Vagina (tissue), 2 donors: ENCODE results near the gene PLA2G12A. TPM values are rescaled to one million over a fixed set of nuclear protein-coding genes. Genes with fewer than 3 reads are reported as not detected.

Experiments used
- DNase-seq, 2 donors: peaks; one replicate each; pipeline ENCODE4 v3.0.0-alpha.2; 2017; ENCODE audit errors: extremely low spot score in 2 of 2
- H3K27ac ChIP-seq: fragments of 200-600 bp; sonication (generic); one replicate; pipeline ENCODE4 v1.5.1; 2019
- H3K27me3 ChIP-seq: fragments of 200-600 bp; sonication (generic); one replicate; pipeline ENCODE4 v1.5.1; 2019
- H3K36me3 ChIP-seq, 2 donors: fragments of 200-600 bp; sonication (generic); one replicate each; pipeline ENCODE4 v1.5.1; 2017 to 2019
- H3K4me1 ChIP-seq: fragments of 200-600 bp; sonication (generic); one replicate; pipeline ENCODE4 v1.5.1; 2019
- H3K4me3 ChIP-seq, 2 donors: fragments of 200-600 bp; sonication (generic); 1 replicate in 1 of 2; 2 replicates in 1 of 2; pipeline ENCODE4 v1.5.1; 2016 to 2019
- H3K9me3 ChIP-seq: fragments of 200-600 bp; sonication (generic); one replicate; pipeline ENCODE4 v1.5.1; 2019
- CTCF ChIP-seq, 3 experiments: fragments of 450-650 bp in 2 of 3; fragments of 200-600 bp in 1 of 3; sonication (generic) in 1 of 3; IDR thresholded peaks; one replicate each; pipeline ENCODE4 v1.5.1; 2017 to 2019; ENCODE audit warnings: antibody characterized with exemption in 3 of 3, mild to moderate bottlenecking in 2 of 3, moderate library complexity in 2 of 3
- POLR2A ChIP-seq, 2 donors: fragments of 450-650 bp; IDR thresholded peaks; one replicate each; pipeline ENCODE4 v1.6.1; 2017; ENCODE audit warnings: antibody characterized with exemption in 2 of 2, mild to moderate bottlenecking in 2 of 2, moderate library complexity in 2 of 2
- POLR2AphosphoS5 ChIP-seq, 2 donors: sonication (generic); formaldehyde crosslinking; IDR thresholded peaks; one replicate each; pipeline ENCODE4 v1.9.0; 2017; ENCODE audit warnings: antibody characterized with exemption in 2 of 2, mild to moderate bottlenecking in 2 of 2, low read depth in 1 of 2; ENCODE audit not compliant: insufficient read depth in 1 of 2
- intact Hi-C: fragments of 100-400 bp; cut with DNase I; formaldehyde crosslinking; loops from one replicate; pipeline ENCODE4 v1.15.1; 2023
- total RNA-seq: library from RNA; depleted of rRNA; stranded (reverse); fragments of >200 nt; gene quantifications from one replicate; pipeline ENCODE4 v1.2.3, GENCODE V29; 2016

PLA2G12A gene
- total RNA-seq, 1 donor from 2014 or later = 16.9 TPM

GRCh38 chr4:109728385-109728784 lies 1.5 kb downstream of the PLA2G12A start:
- H3K27me3 ChIP-seq = no peaks in the 10 kb centered on the region
- H3K27ac ChIP-seq = no peak overlapping the region
- H3K4me3 ChIP-seq = peak overlapping the region in 1 of 2 donors; percentile 58
- TF ChIP-seq CTCF (IDR thresholded peaks at IDR 0.05) (no peak), POLR2A (IDR thresholded peaks at IDR 0.05) (no peak), POLR2AphosphoS5 (IDR thresholded peaks at IDR 0.05; ENCODE audit: insufficient read depth in 1 of 2, low read depth in 1 of 2) (no peak)
- no peaks in the 10 kb centered on the region for H3K36me3 ChIP-seq
- no peaks in the 10 kb centered on the region for H3K9me3 ChIP-seq
- intact Hi-C loops = no loop called here
- DNase-seq = no peak
- H3K4me1 ChIP-seq = peaks cover 18% of the 10 kb centered on the region

- Histone ChIP-seq H3K4me1 (peaks cover 6% of the 10 kb centered on the region), H3K27ac (no peak overlapping the region), H3K36me3 (no peaks in the 10 kb centered on the region), H3K4me3 (no peak overlapping the region), H3K27me3 (no peaks in the 10 kb centered on the region), H3K9me3 (no peaks in the 10 kb centered on the region)
- TF ChIP-seq CTCF (IDR thresholded peaks at IDR 0.05) (no peak), POLR2A (IDR thresholded peaks at IDR 0.05) (no peak), POLR2AphosphoS5 (IDR thresholded peaks at IDR 0.05; ENCODE audit: insufficient read depth in 1 of 2, low read depth in 1 of 2) (no peak)
- intact Hi-C loops = no loop called here
- DNase-seq = no peak
These were observed 6.8 kb downstream of the PLA2G12A start for GRCh38 chr4:109723110-109723509.

GRCh38 chr4:109722357-109722756 lies 7.5 kb downstream of the PLA2G12A start:
- H3K27me3 ChIP-seq = no peaks in the 10 kb centered on the region
- no peak overlapping the region for H3K4me3 ChIP-seq
- DNase-seq = no peak
- no peaks in the 10 kb centered on the region for H3K4me1 ChIP-seq
- intact Hi-C loops = no loop called here
- no peak overlapping the region for H3K27ac ChIP-seq
- no peaks in the 10 kb centered on the region for H3K9me3 ChIP-seq
- H3K36me3 ChIP-seq = no peaks in the 10 kb centered on the region
- TF ChIP-seq POLR2AphosphoS5 (IDR thresholded peaks at IDR 0.05; ENCODE audit: insufficient read depth in 1 of 2, low read depth in 1 of 2) (no peak), POLR2A (IDR thresholded peaks at IDR 0.05) (no peak), CTCF (IDR thresholded peaks at IDR 0.05) (no peak)

- Histone ChIP-seq H3K36me3 (peaks cover 0 to 11% of the 10 kb centered on the region in 2 donors), H3K9me3 (no peaks in the 10 kb centered on the region), H3K4me1 (no peaks in the 10 kb centered on the region), H3K4me3 (no peak overlapping the region), H3K27ac (no peak overlapping the region), H3K27me3 (no peaks in the 10 kb centered on the region)
- intact Hi-C loops = no loop called here
- DNase-seq = no peak
- no peak for TF ChIP-seq CTCF (IDR thresholded peaks at IDR 0.05)
- TF ChIP-seq POLR2A (IDR thresholded peaks at IDR 0.05) = no peak
- TF ChIP-seq POLR2AphosphoS5 (IDR thresholded peaks at IDR 0.05; ENCODE audit: insufficient read depth in 1 of 2, low read depth in 1 of 2) = no peak
These were observed 8.8 kb downstream of the PLA2G12A start for GRCh38 chr4:109721033-109721432.

GRCh38 chr4:109719604-109720003 lies 10.3 kb downstream of the PLA2G12A start:
- DNase-seq = no peak
- Histone ChIP-seq H3K27me3 (no peaks in the 10 kb centered on the region), H3K4me3 (no peak overlapping the region), H3K36me3 (peaks cover 0 to 20% of the 10 kb centered on the region in 2 donors), H3K27ac (no peak overlapping the region), H3K4me1 (no peaks in the 10 kb centered on the region), H3K9me3 (no peaks in the 10 kb centered on the region)
- no peak for TF ChIP-seq POLR2A (IDR thresholded peaks at IDR 0.05)
- no peak for TF ChIP-seq POLR2AphosphoS5 (IDR thresholded peaks at IDR 0.05; ENCODE audit: insufficient read depth in 1 of 2, low read depth in 1 of 2)
- no peak for TF ChIP-seq CTCF (IDR thresholded peaks at IDR 0.05)
- intact Hi-C loops = no loop called here
